ENCODE results near the gene S100A6.

DNA sequence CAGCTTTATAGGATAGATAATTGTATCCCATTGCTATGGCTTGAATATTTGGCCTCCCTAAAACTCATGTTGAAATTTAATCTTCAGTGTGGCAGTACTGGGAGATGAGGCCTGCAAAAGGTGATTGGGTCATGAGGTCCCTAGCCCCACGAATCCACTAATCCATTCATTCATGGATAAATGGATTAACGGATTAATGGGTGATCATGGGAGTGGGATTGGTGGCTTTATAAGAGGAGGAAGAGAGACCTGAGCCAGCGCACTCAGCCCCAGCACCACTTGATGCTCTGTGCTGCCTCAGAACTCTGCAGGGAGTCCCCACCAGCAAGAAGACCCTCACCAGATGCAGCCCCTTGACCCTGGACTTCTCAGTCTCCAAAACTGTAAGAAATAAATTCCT, 32.0 kb downstream of the S100A6 start:
- TF ChIP-seq, protein P1, sequence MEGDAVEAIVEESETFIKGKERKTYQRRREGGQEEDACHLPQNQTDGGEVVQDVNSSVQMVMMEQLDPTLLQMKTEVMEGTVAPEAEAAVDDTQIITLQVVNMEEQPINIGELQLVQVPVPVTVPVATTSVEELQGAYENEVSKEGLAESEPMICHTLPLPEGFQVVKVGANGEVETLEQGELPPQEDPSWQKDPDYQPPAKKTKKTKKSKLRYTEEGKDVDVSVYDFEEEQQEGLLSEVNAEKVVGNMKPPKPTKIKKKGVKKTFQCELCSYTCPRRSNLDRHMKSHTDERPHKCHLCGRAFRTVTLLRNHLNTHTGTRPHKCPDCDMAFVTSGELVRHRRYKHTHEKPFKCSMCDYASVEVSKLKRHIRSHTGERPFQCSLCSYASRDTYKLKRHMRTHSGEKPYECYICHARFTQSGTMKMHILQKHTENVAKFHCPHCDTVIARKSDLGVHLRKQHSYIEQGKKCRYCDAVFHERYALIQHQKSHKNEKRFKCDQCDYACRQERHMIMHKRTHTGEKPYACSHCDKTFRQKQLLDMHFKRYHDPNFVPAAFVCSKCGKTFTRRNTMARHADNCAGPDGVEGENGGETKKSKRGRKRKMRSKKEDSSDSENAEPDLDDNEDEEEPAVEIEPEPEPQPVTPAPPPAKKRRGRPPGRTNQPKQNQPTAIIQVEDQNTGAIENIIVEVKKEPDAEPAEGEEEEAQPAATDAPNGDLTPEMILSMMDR (IDR thresholded peaks at IDR 0.05; ENCODE audit: low read depth, low read length, poor library complexity, severe bottlenecking): no peak
- no peak for TF ChIP-seq EZH2phosphoT487 (IDR thresholded peaks at IDR 0.05; ENCODE audit: borderline replicate concordance, low read length)

Measured in DOHH2 (cell line).